GM12878 (cell line): ENCODE measurements around the gene PNMA8C. TPM values are rescaled to one million over a fixed set of nuclear protein-coding genes. Genes with fewer than 3 reads are reported as not detected.

Source experiments
- ATAC-seq: fragments of 200-7000 bp; cut with Tn5 transposase; 3 replicates; pipeline ENCODE4 v1.9.1; 2020; ENCODE audit warnings: mild to moderate bottlenecking, moderate library complexity
- BruUV-seq: library from RNA; stranded (reverse); fragments of 400-500 nt; replicated peaks from 2 replicates; lab custom pipeline; 2021; lab: Mats Ljungman, UMichigan
- CTCF ChIA-PET: fragments of 300-600 bp; sonication (Branson Sonifier 250); formaldehyde crosslinking; extraction: SDS; loops from one replicate; lab custom pipeline; 2021; ENCODE audit warnings: inconsistent platforms; lab: Yijun Ruan, JAX
- POLR2A ChIA-PET: fragments of 350-600 bp; formaldehyde crosslinking; extraction: SDS; loops from one replicate; lab custom pipeline; 2021; ENCODE audit warnings: inconsistent platforms; lab: Charles Lee
- RAD21 ChIA-PET: fragments of 300-600 bp; sonication (Branson Sonifier 250); formaldehyde crosslinking; loops from one replicate; lab custom pipeline; 2023; ENCODE audit warnings: antibody characterized with exemption; ENCODE audit not compliant: unreplicated experiment; lab: Charles Lee
- SMC1A ChIA-PET: fragments of 300-600 bp; sonication (Branson Sonifier 250); formaldehyde crosslinking; loops from one replicate; lab custom pipeline; 2023; ENCODE audit not compliant: unreplicated experiment, uncharacterized antibody; lab: Charles Lee
- DNase-seq: peaks from one replicate; pipeline ENCODE4 v3.0.0-alpha.2; 2011; ENCODE audit warnings: low read depth, low spot score
- FAIRE-seq: peaks from 3 replicates; lab custom pipeline; 2011; peaks lifted over from hg19 to GRCh38; lab: Jason Lieb, UNC
- H2AFZ ChIP-seq: 2 replicates; pipeline ENCODE4 v1.6.0; 2011; ENCODE audit warnings: low read depth, low read length, control low read depth; ENCODE audit not compliant: control insufficient read depth
- H3K27ac ChIP-seq: 2 replicates; pipeline ENCODE4 v1.5.1; 2011; ENCODE audit warnings: control low read depth; ENCODE audit not compliant: control insufficient read depth, insufficient read depth
- H3K27me3 ChIP-seq, 2 experiments: replicated peaks in 1 of 2; 2 replicates each; pipeline versions ENCODE4 v1.6.0 to v1.6.1; 2011; ENCODE audit warnings: low read length in 1 of 2; ENCODE audit not compliant: control insufficient read depth in 2 of 2, insufficient read depth in 2 of 2
- H3K36me3 ChIP-seq, 2 experiments: 2 replicates each; pipeline ENCODE4 v1.5.1; 2011; ENCODE audit warnings: low read length in 1 of 2; ENCODE audit not compliant: control insufficient read depth in 2 of 2, insufficient read depth in 2 of 2
- H3K4me1 ChIP-seq: 2 replicates; pipeline ENCODE4 v1.6.1; 2011; ENCODE audit warnings: mild to moderate bottlenecking, low read length, moderate library complexity, mixed read lengths; ENCODE audit not compliant: control insufficient read depth, insufficient read depth
- H3K4me2 ChIP-seq: 2 replicates; pipeline ENCODE4 v1.6.0; 2011; ENCODE audit warnings: control low read depth; ENCODE audit not compliant: control insufficient read depth, insufficient read depth
- H3K4me3 ChIP-seq: fragments of 200-600 bp; sonication (generic); 2 replicates; pipeline ENCODE4 v1.5.1; 2016
- H3K79me2 ChIP-seq: 2 replicates; pipeline ENCODE4 v1.6.0; 2011; ENCODE audit warnings: low read length; ENCODE audit not compliant: control insufficient read depth, insufficient read depth
- H3K9ac ChIP-seq: 2 replicates; pipeline ENCODE4 v1.8.0; 2011; ENCODE audit warnings: low read length, control low read depth, mixed read lengths; ENCODE audit not compliant: control insufficient read depth, insufficient read depth
- H3K9me3 ChIP-seq: replicated peaks from 3 replicates; pipeline ENCODE4 v1.5.1; 2011; ENCODE audit warnings: mild to moderate bottlenecking, low read length; ENCODE audit not compliant: control insufficient read depth, insufficient read depth
- H4K20me1 ChIP-seq: 2 replicates; pipeline ENCODE4 v1.6.0; 2011; ENCODE audit not compliant: control insufficient read depth, insufficient read depth
- BMI1 ChIP-seq: fragments of 450-650 bp; IDR thresholded peaks from 2 replicates; pipeline ENCODE4 v1.6.1; 2016; ENCODE audit warnings: mild to moderate bottlenecking, moderate library complexity, borderline replicate concordance
- BRCA1 ChIP-seq: IDR thresholded peaks from 2 replicates; pipeline ENCODE4 v1.6.1; 2011; ENCODE audit warnings: low read depth, low read length, improper control_type of control experiment
- CREB1 ChIP-seq: IDR thresholded peaks from 2 replicates; pipeline ENCODE4 v1.6.1; 2012; ENCODE audit warnings: low read depth, mild to moderate bottlenecking, inconsistent platforms
- GATAD2B ChIP-seq: fragments of 450-650 bp; conservative IDR thresholded peaks from 2 replicates; pipeline ENCODE4 v1.6.1; 2017; ENCODE audit warnings: low read depth, mild to moderate bottlenecking, moderate library complexity
- IKZF2 ChIP-seq, 2 experiments: fragments of 450-650 bp; IDR thresholded peaks; 2 replicates each; pipeline ENCODE4 v1.6.1; 2017; ENCODE audit warnings: mild to moderate bottlenecking in 2 of 2, moderate library complexity in 2 of 2
- MXI1 ChIP-seq: fragments of 150-350 bp; IDR thresholded peaks from 2 replicates; pipeline ENCODE4 v1.6.1; 2011; ENCODE audit warnings: low read depth, mild to moderate bottlenecking, inconsistent platforms, low read length, improper control_type of control experiment
- NFIC ChIP-seq: IDR thresholded peaks from 2 replicates; pipeline ENCODE4 v1.6.1; 2012; ENCODE audit warnings: low read depth, mild to moderate bottlenecking, inconsistent platforms, low read length, moderate library complexity
- NRF1 ChIP-seq: conservative IDR thresholded peaks from 2 replicates; pipeline ENCODE4 v1.6.1; 2011; ENCODE audit warnings: mild to moderate bottlenecking, low read depth, low read length, improper control_type of control experiment
- PAX8 ChIP-seq: fragments of 450-650 bp; IDR thresholded peaks from 2 replicates; pipeline ENCODE4 v1.6.1; 2017; ENCODE audit warnings: mild to moderate bottlenecking, moderate library complexity
- RBBP5 ChIP-seq: fragments of 200-600 bp; sonication (generic); conservative IDR thresholded peaks from 2 replicates; pipeline ENCODE4 v1.6.1; 2016
- STAT3 ChIP-seq: IDR thresholded peaks from 2 replicates; pipeline ENCODE4 v1.6.1; 2011; ENCODE audit warnings: low read depth, low read length, improper control_type of control experiment
- TARDBP ChIP-seq: IDR thresholded peaks from 2 replicates; pipeline ENCODE4 v1.6.1; 2016; ENCODE audit warnings: borderline replicate concordance
- TCF12 ChIP-seq: IDR thresholded peaks from 2 replicates; pipeline ENCODE4 v1.6.1; 2011; ENCODE audit warnings: low read depth, mild to moderate bottlenecking, low read length
- TCF3 ChIP-seq: IDR thresholded peaks from 2 replicates; pipeline ENCODE4 v1.6.1; 2012; ENCODE audit warnings: low read depth, mild to moderate bottlenecking, low read length, borderline replicate concordance; ENCODE audit not compliant: insufficient read depth
- YY1 ChIP-seq: IDR thresholded peaks from 2 replicates; pipeline ENCODE4 v1.6.1; 2011; ENCODE audit warnings: low read depth, mild to moderate bottlenecking, low read length
- WGBS: methylation state at CpG from one replicate; pipeline ENCODE4 v1.1.6; 2016; ENCODE audit warnings: low lambda C conversion rate; ENCODE audit not compliant: insufficient replicate concordance, insufficient coverage; ENCODE audit errors: missing lambda C conversion rate; 5-methylcytosine and 5-hydroxymethylcytosine counted together
- in situ Hi-C: fragments of 300-500 bp; cut with MboI; formaldehyde crosslinking; loops from 9 replicates; pipeline ENCODE4 v1.14.3; 2018; ENCODE audit warnings: mixed read lengths
- intact Hi-C: fragments of 100-400 bp; cut with micrococcal nuclease; formaldehyde crosslinking; loops from one replicate; pipeline ENCODE4 v1.14.2; 2022; ENCODE audit not compliant: unreplicated experiment
- polyA plus RNA-seq, 11 experiments: library from polyadenylated mRNA; depleted of rRNA in 4 of 11; unstranded in 6 of 11; stranded (reverse) in 5 of 11; fragments of >200 nt; fragmentation: Nextera tagmentation in 4 of 11; fragmentation: Illumina TruSeq in 1 of 11; extraction: Ambion mirVana in 4 of 11; extraction: Trizol in 1 of 11; gene quantifications; 1 replicate in 1 of 11; 2 replicates in 10 of 11; pipeline versions ENCODE4 v1.2.1 to v1.2.3, GENCODE V29; 2011 to 2016; ENCODE audit warnings: inconsistent platforms in 2 of 11, missing spikeins in 2 of 11, low read depth in 1 of 11
- total RNA-seq, 4 experiments: library from RNA; depleted of rRNA in 3 of 4; stranded (reverse); fragments of >200 nt in 3 of 4; fragmentation: Illumina TruSeq in 1 of 4; extraction: Trizol in 1 of 4; gene quantifications; 2 replicates each; pipeline versions ENCODE4 v1.2.1 to v1.2.3, GENCODE V29; 2013 to 2021
- TF ChIP-seq, protein P1 (sequence below): fragments of 450-650 bp; IDR thresholded peaks from 2 replicates; pipeline ENCODE4 v1.6.1; 2016; ENCODE audit warnings: mild to moderate bottlenecking, moderate library complexity, borderline replicate concordance
- TF ChIP-seq, protein P2 (sequence below): IDR thresholded peaks from 2 replicates; pipeline ENCODE4 v1.6.1; 2011; ENCODE audit warnings: borderline replicate concordance, low read depth, mild to moderate bottlenecking, moderate library complexity, low read length; ENCODE audit not compliant: insufficient read depth, poor library complexity, severe bottlenecking

PNMA8C gene
- total and polyA plus RNA-seq, 10 of the 15 experiments (the other 5 are each of a cell fraction or from before 2014, with no cell fraction given), result not detected

DNA sequence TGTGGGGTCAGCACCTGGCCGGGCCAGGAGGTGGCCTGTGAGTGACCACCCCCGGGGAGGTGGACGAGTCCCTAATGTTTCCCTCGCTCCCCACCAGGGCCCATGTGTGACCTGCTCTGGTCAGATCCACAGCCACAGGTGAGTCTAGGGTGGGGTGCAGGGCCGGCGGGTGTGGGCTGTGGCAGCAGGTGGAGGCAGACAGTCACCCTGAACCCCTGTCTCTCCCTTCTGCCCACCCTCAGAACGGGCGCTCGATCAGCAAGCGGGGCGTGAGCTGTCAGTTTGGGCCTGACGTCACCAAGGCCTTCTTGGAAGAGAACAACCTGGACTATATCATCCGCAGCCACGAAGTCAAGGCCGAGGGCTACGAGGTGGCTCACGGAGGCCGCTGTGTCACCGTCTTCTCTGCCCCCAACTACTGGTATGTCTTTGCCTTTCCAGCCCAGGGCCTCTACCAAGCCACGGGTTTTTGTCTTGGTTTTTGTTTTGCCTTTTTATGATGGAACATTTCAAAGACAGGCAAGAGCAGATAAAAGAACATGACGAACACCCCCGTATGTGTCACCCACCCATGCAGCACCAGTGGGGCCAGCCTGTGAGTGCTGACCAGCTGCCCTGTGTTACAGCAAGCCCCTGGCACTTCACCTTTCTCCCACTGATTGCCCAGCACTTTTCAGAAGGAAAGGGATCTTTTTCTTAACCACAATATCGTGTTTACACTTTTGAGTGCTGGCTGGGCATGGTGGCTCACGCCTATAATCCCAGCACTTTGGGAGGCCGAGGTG lies 40.2 kb downstream of the PNMA8C start (continued):
- TF ChIP-seq, protein P1, sequence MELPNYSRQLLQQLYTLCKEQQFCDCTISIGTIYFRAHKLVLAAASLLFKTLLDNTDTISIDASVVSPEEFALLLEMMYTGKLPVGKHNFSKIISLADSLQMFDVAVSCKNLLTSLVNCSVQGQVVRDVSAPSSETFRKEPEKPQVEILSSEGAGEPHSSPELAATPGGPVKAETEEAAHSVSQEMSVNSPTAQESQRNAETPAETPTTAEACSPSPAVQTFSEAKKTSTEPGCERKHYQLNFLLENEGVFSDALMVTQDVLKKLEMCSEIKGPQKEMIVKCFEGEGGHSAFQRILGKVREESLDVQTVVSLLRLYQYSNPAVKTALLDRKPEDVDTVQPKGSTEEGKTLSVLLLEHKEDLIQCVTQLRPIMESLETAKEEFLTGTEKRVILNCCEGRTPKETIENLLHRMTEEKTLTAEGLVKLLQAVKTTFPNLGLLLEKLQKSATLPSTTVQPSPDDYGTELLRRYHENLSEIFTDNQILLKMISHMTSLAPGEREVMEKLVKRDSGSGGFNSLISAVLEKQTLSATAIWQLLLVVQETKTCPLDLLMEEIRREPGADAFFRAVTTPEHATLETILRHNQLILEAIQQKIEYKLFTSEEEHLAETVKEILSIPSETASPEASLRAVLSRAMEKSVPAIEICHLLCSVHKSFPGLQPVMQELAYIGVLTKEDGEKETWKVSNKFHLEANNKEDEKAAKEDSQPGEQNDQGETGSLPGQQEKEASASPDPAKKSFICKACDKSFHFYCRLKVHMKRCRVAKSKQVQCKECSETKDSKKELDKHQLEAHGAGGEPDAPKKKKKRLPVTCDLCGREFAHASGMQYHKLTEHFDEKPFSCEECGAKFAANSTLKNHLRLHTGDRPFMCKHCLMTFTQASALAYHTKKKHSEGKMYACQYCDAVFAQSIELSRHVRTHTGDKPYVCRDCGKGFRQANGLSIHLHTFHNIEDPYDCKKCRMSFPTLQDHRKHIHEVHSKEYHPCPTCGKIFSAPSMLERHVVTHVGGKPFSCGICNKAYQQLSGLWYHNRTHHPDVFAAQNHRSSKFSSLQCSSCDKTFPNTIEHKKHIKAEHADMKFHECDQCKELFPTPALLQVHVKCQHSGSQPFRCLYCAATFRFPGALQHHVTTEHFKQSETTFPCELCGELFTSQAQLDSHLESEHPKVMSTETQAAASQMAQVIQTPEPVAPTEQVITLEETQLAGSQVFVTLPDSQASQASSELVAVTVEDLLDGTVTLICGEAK, result no peak

DNA sequence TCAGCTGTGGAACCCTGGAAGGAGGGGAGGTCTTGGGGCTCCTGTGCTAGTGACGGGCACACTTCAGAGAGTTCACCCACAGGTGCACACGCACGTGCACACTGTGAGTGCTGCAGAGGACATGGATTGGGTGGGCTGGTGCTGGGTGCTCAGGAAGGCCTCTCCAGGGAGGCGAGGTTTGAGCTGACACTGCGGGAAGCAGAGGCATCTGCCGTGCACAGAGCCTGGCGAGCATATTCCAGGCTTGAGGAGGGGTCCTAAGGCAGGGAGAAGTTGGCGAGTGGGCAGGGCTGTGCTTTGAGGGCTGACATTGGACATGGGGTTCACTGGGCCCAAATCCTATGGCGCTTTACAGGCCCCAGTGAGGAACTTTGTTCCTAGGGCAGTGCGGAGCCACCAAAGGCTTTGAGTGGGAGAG lies 41.0 kb downstream of the PNMA8C start:
- CTCF ChIA-PET, result no interaction called here
- ATAC-seq (no peak), FAIRE-seq (no peak), DNase-seq (no peak)
- intact Hi-C loops (no loop called here), in situ Hi-C loops (no loop called here)
- Histone ChIP-seq H3K27ac (no peak overlapping the region), H3K36me3 (peaks cover 34 to 56% of the 10 kb centered on the region in 2 experiments), H3K4me2 (no peak overlapping the region), H3K4me3 (no peak overlapping the region), H4K20me1 (no peaks in the 10 kb centered on the region), H3K4me1 (no peaks in the 10 kb centered on the region), H2AFZ (no peak overlapping the region), H3K79me2 (no peaks in the 10 kb centered on the region), H3K9ac (no peak overlapping the region), H3K9me3 (no peaks in the 10 kb centered on the region), H3K27me3 (no peaks in the 10 kb centered on the region)
- SMC1A ChIA-PET, result no interaction called here
- 96% methylated on average over 9 of the region's 10 CpGs for WGBS
- RAD21 ChIA-PET, result no interaction called here
- no TSS peak for BruUV-seq
- POLR2A ChIA-PET, result no interaction called here
- TF ChIP-seq TCF3 (no peak), STAT3 (no peak), TCF12 (no peak), BMI1 (no peak), CREB1 (no peak), NFIC (no peak), TARDBP (no peak), NRF1 (no peak), PAX8 (no peak), YY1 (no peak), BRCA1 (no peak), GATAD2B (no peak), RBBP5 (no peak), MXI1 (no peak), IKZF2 (IDR thresholded peaks at IDR 0.05) (no peak)
- TF ChIP-seq, protein P2, sequence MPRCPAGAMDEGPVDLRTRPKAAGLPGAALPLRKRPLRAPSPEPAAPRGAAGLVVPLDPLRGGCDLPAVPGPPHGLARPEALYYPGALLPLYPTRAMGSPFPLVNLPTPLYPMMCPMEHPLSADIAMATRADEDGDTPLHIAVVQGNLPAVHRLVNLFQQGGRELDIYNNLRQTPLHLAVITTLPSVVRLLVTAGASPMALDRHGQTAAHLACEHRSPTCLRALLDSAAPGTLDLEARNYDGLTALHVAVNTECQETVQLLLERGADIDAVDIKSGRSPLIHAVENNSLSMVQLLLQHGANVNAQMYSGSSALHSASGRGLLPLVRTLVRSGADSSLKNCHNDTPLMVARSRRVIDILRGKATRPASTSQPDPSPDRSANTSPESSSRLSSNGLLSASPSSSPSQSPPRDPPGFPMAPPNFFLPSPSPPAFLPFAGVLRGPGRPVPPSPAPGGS, result no peak
